ENCODE results near the gene RNF175.

Gene RNF175

GRCh38 chr4:153771046-153771445 is 11.2 kb upstream of the RNF175 start:
- no peak overlapping the region for H3K27ac Mint-ChIP-seq
- H3K36me3 Mint-ChIP-seq: no peaks in the 10 kb centered on the region
- no peak overlapping the region for H3K4me3 Mint-ChIP-seq
- no peaks in the 10 kb centered on the region for H3K9me3 Mint-ChIP-seq
- DNase-seq (ENCODE audit: low spot score in 2 of 2) (no peak), ATAC-seq (no peak)
- H3K4me1 Mint-ChIP-seq: no peaks in the 10 kb centered on the region

- no peaks in the 10 kb centered on the region for H3K9me3 Mint-ChIP-seq
- no peak overlapping the region for H3K4me3 Mint-ChIP-seq
- H3K27ac Mint-ChIP-seq: no peak overlapping the region
- H3K36me3 Mint-ChIP-seq: no peaks in the 10 kb centered on the region
- H3K4me1 Mint-ChIP-seq: no peaks in the 10 kb centered on the region
- ATAC-seq (no peak), DNase-seq (ENCODE audit: low spot score in 2 of 2) (no peak)
These were observed 6.9 kb upstream of the RNF175 start for GRCh38 chr4:153766758-153767157.

- H3K36me3 Mint-ChIP-seq: no peaks in the 10 kb centered on the region
- no peak overlapping the region for H3K27ac Mint-ChIP-seq
- H3K9me3 Mint-ChIP-seq: no peaks in the 10 kb centered on the region
- DNase-seq (ENCODE audit: low spot score in 2 of 2) (no peak), ATAC-seq (no peak)
- H3K4me1 Mint-ChIP-seq: no peaks in the 10 kb centered on the region
- H3K4me3 Mint-ChIP-seq: no peak overlapping the region
These were observed 6.1 kb upstream of the RNF175 start for GRCh38 chr4:153765894-153766293.

- DNase-seq (ENCODE audit: low spot score in 2 of 2) (no peak), ATAC-seq (no peak)
- no peak overlapping the region for H3K27ac Mint-ChIP-seq
- no peaks in the 10 kb centered on the region for H3K36me3 Mint-ChIP-seq
- no peaks in the 10 kb centered on the region for H3K4me1 Mint-ChIP-seq
- H3K4me3 Mint-ChIP-seq: no peak overlapping the region
- H3K9me3 Mint-ChIP-seq: no peaks in the 10 kb centered on the region
These were observed 5.0 kb upstream of the RNF175 start for GRCh38 chr4:153764601-153765368.

- Mint-ChIP-seq H3K4me3 (no peak overlapping the region), H3K36me3 (no peaks in the 10 kb centered on the region), H3K27ac (no peak overlapping the region), H3K4me1 (no peaks in the 10 kb centered on the region), H3K9me3 (no peaks in the 10 kb centered on the region)
- DNase-seq (ENCODE audit: low spot score in 2 of 2) (no peak), ATAC-seq (no peak)
These were observed 3.6 kb upstream of the RNF175 start for GRCh38 chr4:153763404-153763803.

GRCh38 chr4:153758688-153759406 is 977 bp downstream of the RNF175 start:
- H3K9me3 Mint-ChIP-seq: no peaks in the 10 kb centered on the region
- ATAC-seq (no peak), DNase-seq (ENCODE audit: low spot score in 2 of 2) (no peak)
- no peak overlapping the region for H3K27ac Mint-ChIP-seq
- no peak overlapping the region for H3K4me3 Mint-ChIP-seq
- no peaks in the 10 kb centered on the region for H3K36me3 Mint-ChIP-seq
- H3K4me1 Mint-ChIP-seq: no peaks in the 10 kb centered on the region

GRCh38 chr4:153758136-153758535 is 1.7 kb downstream of the RNF175 start:
- Mint-ChIP-seq H3K4me3 (no peak overlapping the region), H3K27ac (no peak overlapping the region)

GRCh38 chr4:153757407-153757806 is 2.4 kb downstream of the RNF175 start:
- Mint-ChIP-seq H3K36me3 (no peaks in the 10 kb centered on the region), H3K27ac (no peak overlapping the region), H3K4me1 (no peaks in the 10 kb centered on the region), H3K4me3 (no peak overlapping the region), H3K9me3 (no peaks in the 10 kb centered on the region)
- ATAC-seq (no peak), DNase-seq (ENCODE audit: low spot score in 2 of 2) (no peak)

More at GRCh38 chr4:153758136-153758535, 1.7 kb downstream of the RNF175 start:
- Mint-ChIP-seq H3K4me1 (no peaks in the 10 kb centered on the region), H3K36me3 (no peaks in the 10 kb centered on the region), H3K9me3 (no peaks in the 10 kb centered on the region)
- ATAC-seq (no peak), DNase-seq (ENCODE audit: low spot score in 2 of 2) (no peak)

- Mint-ChIP-seq H3K9me3 (no peaks in the 10 kb centered on the region), H3K4me3 (no peak overlapping the region), H3K36me3 (no peaks in the 10 kb centered on the region), H3K4me1 (no peaks in the 10 kb centered on the region), H3K27ac (no peak overlapping the region)
- no peak for DNase-seq (ENCODE audit: low spot score in 2 of 2)
- ATAC-seq: no peak
These were observed 4.6 kb downstream of the RNF175 start for GRCh38 chr4:153755186-153755585.

GRCh38 chr4:153750197-153750817 is 9.5 kb downstream of the RNF175 start:
- H3K4me1 Mint-ChIP-seq: no peaks in the 10 kb centered on the region
- ATAC-seq (peak; percentile 68), DNase-seq (ENCODE audit: low spot score in 2 of 2) (peak; percentile 53 to 74)
- no peaks in the 10 kb centered on the region for H3K9me3 Mint-ChIP-seq
- H3K27ac Mint-ChIP-seq: no peak overlapping the region
- H3K36me3 Mint-ChIP-seq: no peaks in the 10 kb centered on the region
- H3K4me3 Mint-ChIP-seq: no peak overlapping the region

- Mint-ChIP-seq H3K4me1 (no peaks in the 10 kb centered on the region), H3K36me3 (no peaks in the 10 kb centered on the region), H3K4me3 (no peak overlapping the region), H3K27ac (no peak overlapping the region), H3K9me3 (no peaks in the 10 kb centered on the region)
- ATAC-seq (no peak), DNase-seq (ENCODE audit: low spot score in 2 of 2) (no peak)
These were observed 11.4 kb downstream of the RNF175 start for GRCh38 chr4:153748378-153748777.

- H3K9me3 Mint-ChIP-seq: no peaks in the 10 kb centered on the region
- H3K36me3 Mint-ChIP-seq: no peaks in the 10 kb centered on the region
- ATAC-seq: no peak
- H3K27ac Mint-ChIP-seq: no peak overlapping the region
- no peaks in the 10 kb centered on the region for H3K4me1 Mint-ChIP-seq
- no peak for DNase-seq (ENCODE audit: low spot score in 2 of 2)
- no peak overlapping the region for H3K4me3 Mint-ChIP-seq
These were observed 12.3 kb downstream of the RNF175 start for GRCh38 chr4:153747406-153747955.

- Mint-ChIP-seq H3K27ac (no peak overlapping the region), H3K4me1 (no peaks in the 10 kb centered on the region), H3K4me3 (no peak overlapping the region), H3K36me3 (no peaks in the 10 kb centered on the region), H3K9me3 (peaks cover 3% of the 10 kb centered on the region)
- ATAC-seq (no peak), DNase-seq (ENCODE audit: low spot score in 2 of 2) (no peak)
These were observed 14.2 kb downstream of the RNF175 start for GRCh38 chr4:153745651-153746050.

- H3K27ac Mint-ChIP-seq: no peak overlapping the region
- H3K36me3 Mint-ChIP-seq: no peaks in the 10 kb centered on the region
- H3K4me1 Mint-ChIP-seq: no peaks in the 10 kb centered on the region
- no peak overlapping the region for H3K4me3 Mint-ChIP-seq
- peaks cover 6% of the 10 kb centered on the region for H3K9me3 Mint-ChIP-seq
- DNase-seq (ENCODE audit: low spot score in 2 of 2) (no peak), ATAC-seq (no peak)
These were observed 18.3 kb downstream of the RNF175 start for GRCh38 chr4:153741541-153741940.

- no peak for DNase-seq (ENCODE audit: low spot score in 2 of 2)
- Mint-ChIP-seq H3K4me1 (peaks cover 9% of the 10 kb centered on the region), H3K36me3 (no peaks in the 10 kb centered on the region), H3K9me3 (peaks cover 6% of the 10 kb centered on the region), H3K27ac (no peak overlapping the region), H3K4me3 (no peak overlapping the region)
- ATAC-seq: no peak
These were observed 23.8 kb downstream of the RNF175 start for GRCh38 chr4:153735906-153736461.

Measured in stimulated activated effector memory CD8-positive, alpha-beta T cell treated with anti-CD3 and anti-CD28 coated beads, Interleukin-12 subunit alpha, Interleukin-12 subunit beta, amount 100 ng/mL, for 72 hours (primary cell).